ENCODE measurements around the gene ACER3.
"Not testable (repeated sequence)": the region's sequence is repeated elsewhere in the genome, so short reads cannot be mapped to it uniquely, and the experiment has no call there.

Gene ACER3

DNA sequence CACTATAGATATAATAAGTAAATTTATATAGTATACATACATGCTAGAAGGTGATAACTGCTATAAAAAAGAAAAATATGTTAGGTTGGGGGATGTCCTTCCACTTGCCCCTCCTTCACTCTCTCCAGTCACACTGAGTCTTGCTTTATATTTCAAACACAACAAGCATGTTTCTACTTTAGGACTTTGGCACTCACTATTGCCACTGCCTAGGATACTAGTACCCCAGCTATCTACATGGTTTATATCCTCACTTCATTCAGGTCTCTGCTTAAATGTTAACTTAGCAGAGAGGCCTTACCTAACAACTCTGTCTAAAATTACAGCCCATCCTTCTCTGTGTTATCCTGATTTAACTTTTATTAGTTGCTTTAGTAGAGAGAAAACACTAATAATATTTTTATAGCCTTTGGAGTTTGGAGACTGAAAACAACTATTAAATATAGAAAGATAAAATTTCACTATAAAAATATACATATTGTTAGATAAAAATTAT is 134.4 kb downstream of the ACER3 start:
- no peak for DNase-seq (ENCODE audit: low spot score)

- no peak for DNase-seq (ENCODE audit: low spot score)
These were observed 136.8 kb downstream of the ACER3 start for GRCh38 chr11:76997512-76997911.

DNA sequence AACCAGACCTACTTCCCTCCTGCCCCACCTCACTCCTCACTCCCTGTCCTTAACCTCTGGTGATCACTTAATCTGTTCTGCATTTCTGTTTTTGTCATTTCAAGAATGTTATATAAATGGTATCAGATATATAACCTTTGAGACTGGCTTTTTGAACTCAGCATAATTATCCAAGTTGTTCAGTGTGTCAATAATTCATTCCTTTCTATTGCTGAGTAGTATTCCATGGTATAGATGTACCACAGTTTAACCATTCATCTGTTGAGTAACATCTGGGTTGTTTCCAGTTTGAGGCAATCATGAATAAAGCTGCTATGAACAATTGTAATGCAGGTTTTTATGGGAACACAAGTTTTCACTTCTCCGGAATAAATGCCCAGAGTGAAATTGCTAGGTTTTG is 138.9 kb downstream of the ACER3 start:
- DNase-seq (ENCODE audit: low spot score): no peak

- DNase-seq (ENCODE audit: low spot score): no peak
These were observed 140.9 kb downstream of the ACER3 start for GRCh38 chr11:77001613-77002012.

GRCh38 chr11:77002776-77003175 is 142.1 kb downstream of the ACER3 start:
- no peak for DNase-seq (ENCODE audit: low spot score)

DNA sequence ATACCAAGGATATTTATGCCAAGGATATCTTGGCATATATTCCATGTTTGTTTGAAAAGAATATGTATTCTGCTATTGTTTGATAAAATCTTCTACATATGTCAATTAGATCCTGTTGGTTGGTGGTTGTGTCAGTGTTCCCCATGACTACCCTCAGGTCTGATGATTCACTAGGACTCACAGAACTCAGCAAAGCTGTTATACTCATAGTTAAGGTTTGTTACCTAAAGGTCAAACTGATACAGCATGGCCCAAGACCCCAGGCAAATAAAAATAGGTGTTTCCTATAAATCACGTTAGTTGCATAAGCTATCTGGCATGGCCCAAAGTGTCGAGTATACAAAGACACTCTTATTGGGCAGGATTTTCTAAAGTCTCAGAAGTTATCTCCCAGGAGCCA is 143.2 kb downstream of the ACER3 start:
- DNase-seq (ENCODE audit: low spot score): no peak

DNA sequence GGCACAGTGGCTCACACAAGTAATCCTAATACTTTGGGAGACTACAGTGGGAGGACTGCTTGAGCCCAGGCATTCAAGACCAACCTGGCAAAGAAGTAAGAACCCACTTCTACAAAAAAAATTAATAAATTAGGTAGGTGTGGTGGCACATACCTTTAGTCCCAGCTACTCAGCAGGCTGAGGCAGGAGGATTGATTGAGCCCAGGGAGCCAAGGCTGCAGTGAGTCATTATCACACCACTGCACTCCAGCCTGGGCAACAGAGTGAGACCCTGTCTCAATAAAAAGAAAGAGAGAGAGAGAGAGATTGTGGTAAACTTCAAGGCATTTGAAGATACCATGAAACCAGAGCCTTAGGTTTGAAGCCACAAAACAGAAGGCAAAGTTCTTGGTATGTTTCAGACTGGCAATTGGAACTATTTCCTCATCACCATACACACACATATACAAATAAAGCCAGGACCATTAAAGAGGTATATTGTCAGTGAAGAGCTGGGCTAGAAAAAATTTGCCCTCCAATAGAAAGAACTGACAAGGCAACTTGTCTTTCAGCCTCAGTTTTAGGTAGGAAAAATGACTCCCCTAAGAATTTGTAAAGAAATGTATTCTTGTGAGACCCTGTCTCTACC is 148.9 kb downstream of the ACER3 start:
- DNase-seq (ENCODE audit: low spot score): no peak

GRCh38 chr11:77014669-77015068 is 154.0 kb downstream of the ACER3 start:
- no peak for DNase-seq (ENCODE audit: low spot score)

DNA sequence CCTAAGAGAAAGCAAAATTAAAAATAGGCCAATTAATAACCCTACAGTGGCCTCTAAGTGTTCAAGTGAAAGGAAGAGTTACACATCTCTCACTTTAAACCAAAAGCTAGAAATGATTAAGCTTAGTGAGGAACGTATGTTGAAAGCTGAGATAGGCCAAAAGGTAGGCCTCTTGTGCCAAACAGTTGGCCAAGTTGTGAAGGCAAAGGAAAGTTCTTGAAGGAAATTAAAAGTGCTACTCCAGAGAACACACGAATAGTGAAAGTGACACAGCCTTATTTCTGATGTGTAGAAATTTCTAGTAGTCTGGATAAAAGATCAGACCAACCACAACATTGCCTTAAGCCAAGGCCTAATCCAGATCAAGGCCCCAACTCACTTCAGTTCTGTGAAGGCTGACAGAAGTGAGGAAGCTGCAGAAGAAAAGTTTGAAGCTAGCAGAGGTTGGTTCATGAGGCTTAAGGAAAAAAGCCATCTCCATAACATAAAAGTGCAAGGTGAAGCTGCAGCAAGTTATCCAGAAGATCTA is 157.7 kb downstream of the ACER3 start:
- DNase-seq (ENCODE audit: low spot score): not testable (repeated sequence)

DNA sequence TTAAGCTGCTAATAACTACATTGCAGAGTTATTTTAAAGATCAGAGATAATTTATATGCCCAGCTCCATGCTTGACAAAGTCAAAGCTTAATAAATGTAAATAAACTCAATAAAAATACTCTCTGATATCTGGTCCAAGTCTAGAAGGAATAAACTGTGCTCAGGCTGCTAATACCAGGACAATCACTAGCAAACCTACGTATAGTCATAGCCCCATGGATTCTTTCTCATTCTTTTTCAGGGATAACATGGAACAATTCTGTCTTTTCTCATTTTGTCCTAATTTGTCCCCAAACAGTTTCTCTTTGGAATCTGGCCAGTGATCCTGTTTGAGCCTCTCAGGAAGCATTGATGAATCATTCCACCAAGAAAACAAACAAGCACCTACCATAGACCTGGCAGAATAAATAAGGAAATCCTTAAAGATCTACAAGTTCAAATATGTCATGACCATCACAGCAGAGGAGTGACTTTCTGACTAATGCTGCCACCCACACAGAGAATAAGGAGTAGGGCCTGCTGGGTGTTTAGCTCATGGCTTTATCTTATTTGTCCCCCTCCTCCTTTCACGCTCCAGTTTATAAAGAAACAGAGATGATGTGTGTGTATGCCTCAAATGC is 159.4 kb downstream of the ACER3 start:
- no peak for DNase-seq (ENCODE audit: low spot score)

GRCh38 chr11:77020734-77021133 is 160.0 kb downstream of the ACER3 start:
- DNase-seq (ENCODE audit: low spot score): no peak

- DNase-seq (ENCODE audit: low spot score): no peak
These were observed 164.0 kb downstream of the ACER3 start for GRCh38 chr11:77024745-77025144.

DNA sequence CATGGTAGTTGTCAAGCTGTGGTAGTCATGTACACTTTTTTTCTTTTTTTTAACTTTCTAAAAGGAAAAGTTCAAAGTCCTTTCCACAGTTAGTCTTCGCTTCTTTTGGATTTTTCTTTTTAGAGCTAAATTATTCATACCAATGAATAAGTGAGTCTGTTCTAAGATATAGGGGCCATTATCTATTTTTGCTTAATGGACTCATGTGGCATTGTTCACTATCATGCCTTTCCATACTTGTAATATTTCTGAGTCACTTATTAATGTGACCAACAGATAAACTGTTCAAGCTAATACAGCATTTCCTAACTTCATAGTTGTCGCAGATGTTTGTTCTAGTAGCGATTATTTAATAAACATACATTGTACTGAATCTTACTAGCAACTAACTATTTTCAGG is 165.5 kb downstream of the ACER3 start:
- no peak for DNase-seq (ENCODE audit: low spot score)

DNA sequence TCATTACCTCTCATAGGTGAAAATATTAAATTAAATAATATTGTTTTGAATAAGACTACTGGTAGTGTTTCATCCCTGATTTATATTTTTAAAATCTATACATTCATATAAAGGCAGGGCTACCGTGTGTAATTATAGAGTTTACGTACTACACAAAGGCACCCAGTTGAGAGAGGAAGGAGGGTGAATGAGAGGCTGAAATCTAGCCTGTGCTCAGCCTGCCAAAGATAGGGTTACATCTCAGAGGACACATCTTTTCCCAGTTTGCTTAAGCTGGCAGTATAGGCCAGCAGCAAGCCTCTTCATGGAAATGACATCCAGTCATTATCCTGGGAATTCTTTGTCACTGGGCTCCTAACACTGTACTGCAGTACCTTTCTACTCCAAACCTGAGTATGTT is 166.0 kb downstream of the ACER3 start:
- DNase-seq (ENCODE audit: low spot score): no peak

DNA sequence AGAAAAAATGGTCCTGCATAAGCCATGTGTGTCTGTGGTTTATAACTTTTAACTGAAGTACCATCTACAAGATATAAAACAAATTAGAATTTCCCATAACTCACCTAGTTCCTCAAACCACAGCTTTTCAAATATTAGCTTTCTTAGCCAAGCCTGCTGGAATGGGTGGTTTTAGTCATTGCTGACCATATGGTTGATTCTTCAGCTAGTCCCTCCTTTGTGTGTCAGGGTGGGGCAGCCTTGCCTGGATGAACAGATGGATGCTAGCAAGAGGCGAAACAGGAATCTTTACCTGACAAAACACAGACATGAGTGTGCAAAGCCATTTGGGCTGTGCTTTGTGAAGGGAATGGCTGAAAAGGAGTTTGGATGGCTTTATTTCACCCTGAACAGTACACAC is 166.6 kb downstream of the ACER3 start:
- peak; percentile 93 for DNase-seq (ENCODE audit: low spot score)

DNA sequence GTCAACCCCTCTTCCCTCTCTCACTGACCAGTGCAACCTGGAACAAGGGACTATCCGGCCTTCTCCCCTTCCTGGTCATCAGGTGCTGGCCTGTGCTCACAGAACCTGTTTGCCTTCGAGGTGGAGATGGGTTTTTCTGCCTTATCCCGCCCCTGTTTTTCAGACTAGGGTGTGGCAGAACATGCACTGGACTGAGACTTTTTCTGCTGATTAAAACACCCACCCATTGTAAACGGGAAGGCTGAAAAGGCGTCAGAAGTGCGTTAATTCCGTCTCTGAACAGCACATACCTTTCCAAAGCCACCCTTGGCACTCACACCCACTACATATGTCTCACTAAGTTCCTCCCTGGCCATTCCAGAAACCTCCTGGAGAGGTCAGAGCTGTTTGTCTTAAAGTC is 169.1 kb downstream of the ACER3 start:
- no peak for DNase-seq (ENCODE audit: low spot score)

DNA sequence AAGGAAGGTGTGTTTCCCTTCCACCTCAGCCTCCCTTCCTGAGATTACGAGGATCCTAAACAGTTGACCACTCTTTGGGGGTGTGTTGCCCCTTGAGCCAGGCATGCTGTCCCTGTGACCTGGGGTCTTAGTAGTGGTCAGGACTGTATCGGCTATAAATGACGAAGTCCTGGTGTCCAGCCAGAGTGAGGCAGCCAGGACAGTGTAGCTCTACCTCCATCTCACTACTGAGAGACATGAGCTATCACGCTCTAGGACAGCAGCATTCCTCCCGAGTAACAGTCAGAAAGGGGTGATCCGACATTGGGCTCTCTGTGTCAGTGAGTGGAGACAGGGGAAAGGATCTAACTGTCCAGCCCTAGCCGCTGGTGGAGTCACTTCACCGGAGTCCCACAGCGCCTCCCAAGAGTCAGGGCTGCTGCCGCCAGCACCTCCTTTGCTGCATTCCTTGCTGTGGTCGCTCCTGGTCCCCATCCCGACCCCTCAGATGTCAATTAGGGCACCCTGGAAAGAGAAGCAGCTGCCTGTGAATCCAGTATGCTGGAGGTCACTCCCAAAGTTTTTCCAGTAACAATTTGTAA is 170.2 kb downstream of the ACER3 start:
- no peak for DNase-seq (ENCODE audit: low spot score)

GRCh38 chr11:77031599-77031998 is 170.9 kb downstream of the ACER3 start:
- no peak for DNase-seq (ENCODE audit: low spot score)

- no peak for DNase-seq (ENCODE audit: low spot score)
These were observed 174.3 kb downstream of the ACER3 start for GRCh38 chr11:77035039-77035438.

GRCh38 chr11:77035580-77035979 is 174.9 kb downstream of the ACER3 start:
- DNase-seq (ENCODE audit: low spot score): no peak

- DNase-seq (ENCODE audit: low spot score): no peak
These were observed 175.7 kb downstream of the ACER3 start for GRCh38 chr11:77036398-77036797.

GRCh38 chr11:77037057-77037456 is 176.3 kb downstream of the ACER3 start:
- no peak for DNase-seq (ENCODE audit: low spot score)
